ENCODE measurements around the gene SUGCT.

The SUGCT gene

DNA sequence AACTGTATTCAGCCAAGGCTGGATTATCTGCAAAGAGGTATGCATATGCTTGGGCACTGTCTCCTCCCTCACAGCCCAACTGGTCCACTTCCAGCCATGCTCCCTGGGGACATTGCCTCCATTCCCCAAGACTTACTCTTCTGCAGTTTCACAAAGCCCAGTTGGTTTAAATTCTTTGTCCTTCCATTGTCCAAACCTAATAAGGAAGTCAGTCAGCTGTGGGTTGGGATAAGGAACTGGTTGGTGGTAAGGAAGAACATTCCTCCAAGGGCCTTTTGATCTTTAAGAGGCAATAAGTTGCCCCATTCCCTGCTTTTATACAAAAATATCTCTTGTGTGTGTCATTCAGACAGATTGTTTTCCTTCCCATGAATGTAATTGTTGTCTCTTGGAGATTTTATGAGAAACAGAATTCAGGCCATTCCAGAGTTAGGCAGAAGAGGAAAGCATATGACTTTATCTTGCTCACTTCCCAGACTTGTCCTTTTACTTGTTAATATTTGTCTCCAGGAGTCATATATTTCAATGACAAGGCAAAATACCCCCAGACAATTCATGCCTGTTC is 673.7 kb downstream of the SUGCT start:
- DNase-seq = no peak

DNA sequence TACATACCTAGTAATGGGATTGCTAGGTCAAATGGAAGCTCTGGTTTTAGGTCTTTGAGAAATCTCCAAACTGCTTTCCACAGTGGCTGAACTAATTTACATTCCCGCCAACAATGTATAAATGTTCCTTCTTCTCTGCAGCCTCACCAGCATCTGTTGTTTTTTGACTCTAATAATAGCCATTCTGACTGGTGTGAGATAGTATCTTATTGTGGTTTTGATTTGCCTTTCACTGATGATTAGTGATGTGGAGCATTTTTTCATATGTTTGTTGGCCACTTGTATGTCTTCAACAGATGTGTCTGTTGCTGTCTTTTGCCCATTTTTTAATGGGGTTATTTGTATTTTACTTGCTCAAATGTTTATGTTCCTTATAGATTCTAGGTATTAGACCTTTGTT is 675.5 kb downstream of the SUGCT start:
- DNase-seq = no peak

DNA sequence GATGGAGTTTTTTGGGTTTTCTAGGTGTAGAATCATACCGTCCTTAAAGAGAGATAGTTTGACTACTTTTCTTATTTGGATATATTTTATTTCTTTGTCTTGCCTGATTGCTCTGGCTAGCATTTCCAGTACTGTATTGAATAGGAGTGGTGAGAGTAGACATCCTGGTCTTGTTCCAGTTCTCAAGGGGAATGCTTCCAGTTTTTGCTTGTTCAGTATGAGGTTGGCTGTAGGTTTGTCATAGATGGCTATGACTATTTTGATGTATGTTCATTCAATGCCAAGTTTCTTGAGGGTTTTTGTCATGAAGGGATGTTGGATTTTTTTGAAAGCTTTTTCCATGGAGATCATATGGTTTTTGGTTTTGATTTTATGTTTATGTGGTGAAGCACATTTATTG is 676.9 kb downstream of the SUGCT start:
- DNase-seq = no peak

GRCh38 chr7:40815022-40815421 is 680.2 kb downstream of the SUGCT start:
- no peak for DNase-seq

DNA sequence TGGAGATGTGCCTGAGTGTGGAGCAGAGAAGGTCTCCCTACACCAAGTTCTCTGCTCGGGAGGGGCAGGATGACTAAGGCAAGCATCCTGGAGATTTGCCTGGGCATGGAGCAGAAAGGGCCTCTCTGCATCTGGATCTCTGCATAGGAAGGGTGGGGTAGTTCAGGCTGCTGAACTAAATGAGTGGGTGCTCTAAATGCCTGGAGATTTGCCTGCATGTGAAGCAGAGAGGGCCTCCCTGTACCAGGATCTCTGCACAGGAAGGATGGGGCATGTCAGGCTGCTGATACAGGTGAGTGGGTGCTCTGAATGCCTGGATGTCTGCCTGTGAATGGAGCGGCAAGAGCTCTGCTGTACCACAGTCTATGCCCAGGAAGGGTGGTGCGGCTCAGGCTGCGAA is 680.7 kb downstream of the SUGCT start:
- no peak for DNase-seq

DNA sequence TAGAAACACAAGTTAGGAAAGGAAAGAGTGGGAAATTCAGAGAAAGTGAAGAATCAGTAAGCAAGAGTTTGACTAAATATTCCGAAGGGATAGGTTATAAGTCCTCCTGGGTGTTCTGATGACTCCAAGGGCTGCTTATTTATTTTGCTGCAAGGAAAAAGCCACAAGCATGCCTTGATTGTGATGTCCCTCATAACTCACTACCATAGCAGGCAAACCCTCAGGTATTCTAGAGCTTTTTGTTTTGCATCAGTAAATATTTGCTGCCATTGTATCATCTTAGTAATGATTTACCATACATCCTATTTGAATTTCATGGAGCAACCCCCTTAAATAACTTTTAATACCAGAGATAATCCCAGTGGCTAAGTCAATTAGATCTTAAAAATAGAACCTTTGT is 688.1 kb downstream of the SUGCT start:
- no peak for DNase-seq

GRCh38 chr7:40824461-40824860 is 689.7 kb downstream of the SUGCT start:
- DNase-seq = no peak

- no peak for DNase-seq
Observed at GRCh38 chr7:40826411-40827221, 691.8 kb downstream of the SUGCT start.

DNA sequence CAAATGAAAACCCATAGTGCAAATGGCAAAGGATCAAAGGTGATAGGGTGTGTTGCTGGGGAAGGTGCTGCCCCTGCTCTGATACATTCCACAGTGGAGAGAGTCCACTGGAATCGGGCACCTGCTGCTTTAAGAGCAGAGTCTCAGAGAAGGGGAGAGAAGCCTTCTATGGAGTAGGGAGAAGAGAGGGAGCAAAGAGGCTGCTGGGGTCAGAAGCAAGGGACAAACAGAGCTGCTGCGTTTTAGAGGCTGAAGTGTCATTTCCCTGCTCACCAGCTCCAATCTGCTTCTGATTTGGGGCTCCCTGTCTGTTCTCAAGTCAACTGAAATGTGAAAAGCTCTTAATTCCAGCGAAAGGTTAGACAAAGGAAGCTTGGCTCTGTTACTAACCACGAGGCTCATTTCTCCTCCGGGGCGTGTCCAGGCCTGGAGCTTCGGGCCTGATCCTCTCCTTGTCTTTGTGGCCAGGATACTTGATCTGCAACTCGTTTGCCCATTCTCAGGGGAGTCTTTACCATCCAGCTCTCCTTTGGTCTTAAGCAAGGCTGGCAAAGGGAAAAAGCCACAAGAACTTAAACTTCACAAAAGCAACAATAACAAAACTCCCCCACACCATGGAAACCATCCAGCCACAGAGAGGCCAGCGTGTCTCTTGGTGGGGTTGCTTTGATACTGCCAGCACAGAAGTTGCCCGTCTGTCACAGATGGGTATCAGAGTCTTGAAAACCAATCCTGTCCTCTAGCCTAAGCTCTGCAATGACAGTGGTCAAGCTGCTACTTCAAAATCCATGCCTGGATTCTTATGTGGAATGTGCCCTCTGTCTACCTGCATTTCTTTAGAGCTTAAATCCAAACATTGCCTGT is 692.6 kb downstream of the SUGCT start:
- no peak for DNase-seq

DNA sequence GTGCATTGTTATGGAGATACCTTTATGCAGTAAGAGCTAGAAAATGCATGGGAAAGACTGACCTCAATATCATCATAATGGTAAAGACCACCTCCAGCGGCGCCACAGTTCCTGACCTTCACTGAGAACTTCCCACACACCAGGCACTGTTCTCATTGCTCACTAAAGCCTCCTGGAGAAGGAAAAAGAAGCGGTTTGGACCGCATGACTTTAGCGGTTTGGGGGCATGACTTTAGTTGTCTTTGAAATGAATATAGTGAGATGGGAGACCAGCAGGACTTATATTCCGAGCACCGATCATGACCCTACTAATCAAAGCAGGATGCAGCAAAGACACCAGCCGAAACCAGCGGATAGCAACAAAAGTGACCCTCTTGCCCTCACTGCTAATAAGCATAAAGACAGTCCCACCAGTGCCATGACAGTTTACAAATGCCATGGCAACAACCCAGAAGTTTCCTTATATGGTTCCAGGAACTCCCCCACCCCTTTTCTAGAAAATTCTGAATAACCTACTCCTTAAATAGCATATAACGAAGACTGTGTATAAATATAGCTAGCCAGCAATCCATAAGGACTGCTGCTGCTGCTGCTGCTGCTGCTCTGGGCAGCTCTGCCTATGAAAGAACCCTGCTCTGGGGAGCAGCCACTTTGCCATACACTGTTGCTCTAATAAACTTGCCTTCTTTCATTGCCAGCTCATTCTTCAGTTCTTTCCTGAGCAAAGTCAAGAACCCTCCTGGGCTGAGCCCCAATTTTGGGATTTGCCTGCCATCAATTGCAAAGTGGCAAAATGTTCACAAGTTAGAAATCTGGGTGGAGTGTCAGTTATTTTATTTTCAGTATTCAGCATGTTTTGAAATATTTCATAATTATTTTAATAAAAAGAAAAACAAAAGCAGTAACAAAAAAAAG is 694.1 kb downstream of the SUGCT start:
- DNase-seq = no peak

DNA sequence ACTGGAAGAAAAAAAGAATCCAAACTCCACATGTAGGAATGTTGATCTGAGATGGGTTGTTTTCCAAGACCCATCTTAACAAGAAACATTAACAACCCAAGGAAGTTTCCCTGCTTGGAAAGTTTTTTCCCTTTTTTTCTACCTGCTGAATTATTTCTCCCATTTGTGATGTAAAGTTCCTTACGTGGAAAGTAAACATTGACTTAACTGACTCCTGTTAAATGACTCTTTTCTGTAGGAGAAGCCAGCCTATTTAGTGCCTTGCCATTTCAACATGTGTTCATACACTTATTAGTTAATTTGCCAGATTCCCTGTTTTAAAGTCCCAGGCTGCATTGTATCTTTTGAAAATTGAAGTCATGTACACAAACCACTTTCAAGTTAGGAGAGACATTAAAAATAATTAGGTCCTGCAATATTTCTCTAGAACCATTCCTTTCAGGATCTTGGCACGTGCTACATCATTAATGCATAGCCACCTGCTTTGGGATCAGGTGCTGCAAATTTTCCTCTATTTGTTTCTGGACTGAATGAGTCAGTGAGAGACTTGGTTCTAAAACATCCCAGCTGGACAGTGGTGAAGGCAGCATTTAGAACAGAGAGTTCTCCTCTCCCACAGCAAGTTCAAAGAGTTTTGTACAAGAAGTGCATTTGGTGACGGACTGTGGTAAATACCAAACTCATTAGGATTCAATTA is 698.5 kb downstream of the SUGCT start:
- no peak for DNase-seq

DNA sequence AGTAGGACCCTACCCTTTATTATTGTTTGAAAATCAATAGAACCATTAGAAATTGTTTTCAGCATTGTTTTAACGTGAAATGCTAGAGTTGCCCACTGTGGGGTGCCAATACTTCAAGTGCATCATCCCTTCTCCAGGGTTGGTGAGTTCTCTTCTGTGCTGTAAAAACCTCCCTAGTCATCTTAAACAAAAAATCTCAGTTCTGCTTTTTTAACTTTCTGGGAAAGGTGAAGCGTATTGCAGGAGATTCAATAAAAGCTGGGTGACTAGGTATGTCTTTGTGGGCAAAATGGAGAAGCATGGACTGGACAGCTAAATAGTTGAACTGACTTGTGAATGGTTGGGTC is 699.1 kb downstream of the SUGCT start:
- DNase-seq = no peak

DNA sequence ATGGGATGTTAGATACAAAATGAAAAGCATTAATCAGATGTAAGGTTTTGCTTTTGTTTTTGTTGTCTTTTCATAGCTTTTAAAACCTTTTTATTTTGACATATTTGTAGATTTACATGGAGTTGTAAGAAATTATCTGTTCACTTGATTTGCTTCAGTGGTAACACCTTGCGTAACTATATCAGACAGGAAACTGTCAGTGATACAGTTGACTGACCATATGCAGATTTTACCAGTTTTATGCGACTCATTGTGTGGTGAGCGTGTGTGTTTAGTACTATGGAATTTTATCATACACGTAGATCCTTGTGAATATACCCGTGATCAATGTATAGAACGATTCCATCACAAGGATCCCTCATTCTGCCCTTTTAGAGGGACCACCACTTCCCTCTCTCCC is 701.4 kb downstream of the SUGCT start:
- DNase-seq = no peak

DNA sequence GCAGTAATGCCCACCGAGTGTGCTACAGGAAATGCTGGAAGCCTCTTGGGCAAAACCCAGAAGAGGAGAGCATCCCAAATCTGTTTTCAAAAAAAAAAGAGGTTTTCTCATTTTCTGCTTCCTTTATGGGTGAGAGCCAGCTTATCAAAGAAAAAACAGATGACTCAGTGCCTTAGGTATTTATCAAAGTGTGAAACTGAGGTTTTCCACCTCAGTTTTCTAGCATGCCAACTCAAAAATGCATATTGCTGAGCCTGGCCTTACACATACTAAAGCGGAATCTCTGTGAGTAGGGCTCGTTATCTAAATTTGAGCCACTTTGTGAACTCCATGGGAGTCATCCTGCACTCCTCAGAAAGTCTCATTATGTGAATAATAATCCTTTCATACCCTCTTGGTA is 705.1 kb downstream of the SUGCT start:
- DNase-seq = no peak

DNA sequence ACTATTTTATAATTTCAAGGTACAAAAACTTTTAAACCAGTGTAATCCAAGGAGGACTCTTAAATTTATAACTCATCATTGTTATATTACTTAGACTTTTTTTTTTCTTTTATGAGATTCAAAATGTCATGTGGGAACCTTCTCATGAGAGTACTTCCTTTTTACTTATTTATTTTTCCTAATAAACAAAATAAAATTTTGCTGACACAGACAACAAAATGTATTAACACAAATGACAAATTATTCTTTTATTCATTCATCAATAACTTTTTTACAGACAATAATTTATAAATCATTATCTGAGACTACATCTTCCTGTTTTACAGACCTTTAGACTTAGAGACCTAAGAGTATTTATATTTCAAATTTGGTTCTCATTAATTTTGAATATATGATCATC is 706.2 kb downstream of the SUGCT start:
- no peak for DNase-seq

GRCh38 chr7:40842641-40843040 is 707.8 kb downstream of the SUGCT start:
- DNase-seq = no peak

GRCh38 chr7:40843338-40843985 is 708.7 kb downstream of the SUGCT start:
- DNase-seq = no peak

DNA sequence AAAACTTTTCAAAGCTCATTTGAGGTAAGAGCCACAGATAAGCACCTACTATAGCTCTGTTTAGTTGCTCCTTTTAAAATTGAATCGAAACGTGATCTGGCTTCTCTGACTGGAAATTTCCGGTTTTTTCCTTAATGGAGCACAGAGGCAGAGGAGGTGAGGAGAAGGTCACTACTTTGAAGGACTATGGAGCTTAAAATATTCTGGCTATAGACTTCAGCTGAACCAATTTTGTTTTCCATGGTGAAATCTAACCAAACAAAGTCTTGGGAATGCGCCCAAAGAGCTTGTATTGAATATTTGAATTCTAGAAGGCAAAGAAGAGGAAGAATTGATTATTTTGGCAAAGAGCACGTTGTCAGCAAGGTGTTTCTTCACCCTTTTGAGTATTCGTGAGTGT is 711.1 kb downstream of the SUGCT start:
- no peak for DNase-seq

DNA sequence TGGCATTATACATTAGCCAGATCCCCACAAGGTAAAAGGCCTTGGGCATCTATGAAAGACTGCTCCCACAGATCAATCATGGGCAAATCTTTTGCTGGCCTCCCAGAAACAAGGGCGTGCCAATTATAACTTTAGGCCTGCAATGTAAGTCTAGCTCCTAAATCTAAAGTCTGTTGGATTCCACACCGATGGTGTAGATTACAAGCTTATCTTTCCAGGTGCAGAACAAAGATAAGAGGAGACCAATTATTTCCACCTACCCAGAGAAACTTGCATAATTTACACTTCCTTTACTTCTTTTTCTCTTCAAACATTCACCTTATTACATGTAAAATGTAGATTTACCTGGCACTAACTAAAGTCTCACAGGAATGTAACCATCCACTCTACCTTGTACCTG is 713.1 kb downstream of the SUGCT start:
- no peak for DNase-seq

- DNase-seq = no peak
Observed at GRCh38 chr7:40848541-40849221, 713.9 kb downstream of the SUGCT start.
